DOHH2 (cell line): ENCODE measurements around the gene MS4A6E.

Experiments used
- CTCF ChIP-seq: fragments of 200-600 bp; sonication (generic); IDR thresholded peaks from one replicate; pipeline ENCODE4 v1.5.1; 2014; ENCODE audit warnings: antibody characterized with exemption, mild to moderate bottlenecking, low read depth, low read length; ENCODE audit not compliant: poor library complexity, severe bottlenecking
- EZH2phosphoT487 ChIP-seq: fragments of 200-600 bp; sonication (generic); IDR thresholded peaks from 2 replicates; pipeline ENCODE4 v1.6.1; 2017; ENCODE audit warnings: borderline replicate concordance, mild to moderate bottlenecking, antibody characterized with exemption, low read length, moderate library complexity, mixed read lengths

GRCh38 chr11:60367896-60368295, 40.8 kb downstream of the MS4A6E start:
- TF ChIP-seq EZH2phosphoT487 (no peak), CTCF (no peak)
